Panc1 (cell line): ENCODE measurements around the gene EPHA3. TPM values are rescaled to one million over a fixed set of nuclear protein-coding genes. Genes with fewer than 3 reads are reported as not detected.

Experiments used
- ATAC-seq: fragments of 200-7000 bp; cut with Tn5 transposase; 2 replicates; pipeline ENCODE4 v1.9.1; 2020; ENCODE audit warnings: mild to moderate bottlenecking, moderate library complexity
- BruUV-seq: library from RNA; stranded (reverse); fragments of 400-500 nt; replicated peaks from 2 replicates; lab custom pipeline; 2021; lab: Mats Ljungman, UMichigan
- CTCF ChIA-PET: fragments of 300-600 bp; sonication (Branson Sonifier 250); formaldehyde crosslinking; loops from one replicate; lab custom pipeline; 2022; ENCODE audit warnings: antibody characterized with exemption; lab: Charles Lee
- POLR2A ChIA-PET: fragments of 300-600 bp; sonication (Branson Sonifier 250); formaldehyde crosslinking; loops from one replicate; lab custom pipeline; 2022; ENCODE audit warnings: antibody characterized with exemption; lab: Charles Lee
- DNase-seq: peaks from one replicate; pipeline ENCODE4 v3.0.0-alpha.2; 2010; ENCODE audit warnings: low read depth, low spot score
- H3K27ac ChIP-seq: 2 replicates; pipeline ENCODE4 v1.5.1; 2011; ENCODE audit warnings: mild to moderate bottlenecking, low read length, inconsistent platforms
- H3K27me3 ChIP-seq: fragments of 200-500 bp; sonication (Bioruptor generic); 2 replicates; pipeline ENCODE4 v1.6.0; 2014; ENCODE audit warnings: low read length, inconsistent platforms; ENCODE audit not compliant: control insufficient read depth, insufficient read depth
- H3K36me3 ChIP-seq: fragments of 200-500 bp; sonication (Bioruptor generic); 2 replicates; pipeline ENCODE4 v1.5.1; 2014; ENCODE audit warnings: inconsistent platforms, mild to moderate bottlenecking, low read length, moderate library complexity; ENCODE audit not compliant: control insufficient read depth, insufficient read depth
- H3K4me1 ChIP-seq: 2 replicates; pipeline ENCODE4 v1.5.1; 2011; ENCODE audit warnings: inconsistent platforms, mild to moderate bottlenecking, low read length, moderate library complexity; ENCODE audit not compliant: control insufficient read depth, insufficient read depth
- H3K4me3 ChIP-seq, 2 experiments: 2 replicates each; pipeline ENCODE4 v1.5.1; 2011 to 2012; ENCODE audit warnings: low read depth in 2 of 2, low read length in 2 of 2, mild to moderate bottlenecking in 2 of 2, inconsistent platforms in 1 of 2, moderate library complexity in 1 of 2
- H3K9me3 ChIP-seq: fragments of 200-500 bp; sonication (Bioruptor generic); 2 replicates; pipeline ENCODE4 v1.5.1; 2014; ENCODE audit warnings: low read depth, mild to moderate bottlenecking, inconsistent platforms, low read length, moderate library complexity; ENCODE audit not compliant: control insufficient read depth, insufficient read depth
- POLR2AphosphoS5 ChIP-seq: IDR thresholded peaks from 2 replicates; pipeline ENCODE4 v1.6.1; 2012; ENCODE audit warnings: mild to moderate bottlenecking, low read depth, low read length, moderate library complexity
- REST ChIP-seq, 2 experiments: IDR thresholded peaks; 2 replicates each; pipeline ENCODE4 v1.6.1; 2011 to 2012; ENCODE audit warnings: low read depth in 2 of 2, control low read depth in 1 of 2, low read length in 1 of 2, mild to moderate bottlenecking in 1 of 2, moderate library complexity in 1 of 2; ENCODE audit not compliant: insufficient read depth in 1 of 2
- SIN3A ChIP-seq: IDR thresholded peaks from 2 replicates; pipeline ENCODE4 v1.6.1; 2012; ENCODE audit warnings: low read depth, mild to moderate bottlenecking, low read length, moderate library complexity, borderline replicate concordance; ENCODE audit not compliant: insufficient read depth
- TCF7L2 ChIP-seq: IDR thresholded peaks from 2 replicates; pipeline ENCODE4 v1.6.1; 2011; ENCODE audit warnings: mild to moderate bottlenecking, low read depth, low read length, inconsistent platforms
- in situ Hi-C: cut with HindIII; loops from 2 replicates; pipeline ENCODE4 v1.10.0; 2016; ENCODE audit warnings: low sequenced_read_pairs, low pct_unique_long_range_greater_than_20kb
- intact Hi-C: fragments of 100-400 bp; cut with micrococcal nuclease; formaldehyde crosslinking; loops from one replicate; pipeline ENCODE4 v1.10.0; 2022; ENCODE audit not compliant: unreplicated experiment
- total RNA-seq: library from RNA; stranded (reverse); gene quantifications from one replicate; pipeline ENCODE4 v1.2.1, GENCODE V29; 2021; ENCODE audit not compliant: unreplicated experiment
- TF ChIP-seq, protein P1 (sequence below): fragments of 450-650 bp; IDR thresholded peaks from 2 replicates; pipeline ENCODE4 v1.5.1; 2017; ENCODE audit warnings: mild to moderate bottlenecking

Gene EPHA3
- total RNA-seq, 1 experiment from 2014 or later = 0.05 TPM

DNA sequence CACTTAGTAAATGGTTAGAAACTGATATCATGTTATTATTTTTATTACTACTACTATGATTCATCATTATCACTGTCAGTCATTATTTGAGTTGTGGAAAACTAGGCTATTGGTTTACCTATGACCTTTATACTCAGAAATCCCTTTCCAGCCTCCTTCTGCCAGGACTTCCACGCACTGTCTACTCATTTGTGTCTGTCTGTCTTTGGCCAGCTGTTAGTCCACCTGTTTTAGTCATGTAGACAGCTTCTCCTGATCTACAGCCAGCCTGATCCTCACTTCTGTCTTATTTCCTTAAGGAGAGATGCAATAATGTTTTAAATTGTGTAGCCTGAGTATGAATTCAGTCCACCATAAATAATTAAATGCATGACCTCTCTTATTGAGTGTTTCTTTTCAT is 162.8 kb downstream of the EPHA3 start:
- no peak for DNase-seq
- H3K27ac ChIP-seq = no peak overlapping the region
- in situ Hi-C loops = no loop called here
- H3K27me3 ChIP-seq = no peaks in the 10 kb centered on the region
- no peaks in the 10 kb centered on the region for H3K9me3 ChIP-seq
- ATAC-seq = no peak
- CTCF ChIA-PET = no interaction called here
- TF ChIP-seq SIN3A (no peak), TCF7L2 (no peak), REST (IDR thresholded peaks at IDR 0.05; ENCODE audit: insufficient read depth in 1 of 2, low read depth in 2 of 2, low read length in 1 of 2) (no peak), POLR2AphosphoS5 (no peak)
- TF ChIP-seq, protein P1, sequence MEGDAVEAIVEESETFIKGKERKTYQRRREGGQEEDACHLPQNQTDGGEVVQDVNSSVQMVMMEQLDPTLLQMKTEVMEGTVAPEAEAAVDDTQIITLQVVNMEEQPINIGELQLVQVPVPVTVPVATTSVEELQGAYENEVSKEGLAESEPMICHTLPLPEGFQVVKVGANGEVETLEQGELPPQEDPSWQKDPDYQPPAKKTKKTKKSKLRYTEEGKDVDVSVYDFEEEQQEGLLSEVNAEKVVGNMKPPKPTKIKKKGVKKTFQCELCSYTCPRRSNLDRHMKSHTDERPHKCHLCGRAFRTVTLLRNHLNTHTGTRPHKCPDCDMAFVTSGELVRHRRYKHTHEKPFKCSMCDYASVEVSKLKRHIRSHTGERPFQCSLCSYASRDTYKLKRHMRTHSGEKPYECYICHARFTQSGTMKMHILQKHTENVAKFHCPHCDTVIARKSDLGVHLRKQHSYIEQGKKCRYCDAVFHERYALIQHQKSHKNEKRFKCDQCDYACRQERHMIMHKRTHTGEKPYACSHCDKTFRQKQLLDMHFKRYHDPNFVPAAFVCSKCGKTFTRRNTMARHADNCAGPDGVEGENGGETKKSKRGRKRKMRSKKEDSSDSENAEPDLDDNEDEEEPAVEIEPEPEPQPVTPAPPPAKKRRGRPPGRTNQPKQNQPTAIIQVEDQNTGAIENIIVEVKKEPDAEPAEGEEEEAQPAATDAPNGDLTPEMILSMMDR = no peak
- no TSS peak for BruUV-seq
- POLR2A ChIA-PET = no interaction called here
- H3K36me3 ChIP-seq = no peaks in the 10 kb centered on the region
- no peak overlapping the region for H3K4me3 ChIP-seq
- intact Hi-C loops = no loop called here
- H3K4me1 ChIP-seq = no peaks in the 10 kb centered on the region

DNA sequence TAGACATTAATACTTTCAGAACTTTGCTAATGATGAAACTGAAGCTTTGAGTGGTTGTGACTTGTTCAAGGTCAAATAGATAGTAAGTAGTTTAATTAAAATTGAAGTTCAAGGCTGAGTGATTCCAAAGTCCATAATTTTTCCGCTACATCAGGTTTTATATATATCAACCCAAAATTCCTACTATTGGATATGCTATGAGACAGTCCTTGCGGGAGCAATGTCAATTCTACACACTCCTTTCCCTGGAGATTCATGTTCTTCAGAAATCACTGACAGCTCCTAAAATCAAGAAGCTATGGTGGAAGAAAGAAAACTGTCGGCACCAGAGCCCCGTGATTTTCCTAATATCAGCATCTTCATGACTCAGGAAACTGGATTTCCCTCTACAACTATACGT is 167.6 kb downstream of the EPHA3 start:
- TF ChIP-seq TCF7L2 = no peak
- TF ChIP-seq, protein P1 = no peak
- TF ChIP-seq SIN3A = no peak
- no peak for TF ChIP-seq POLR2AphosphoS5
- intact Hi-C loops (no loop called here), in situ Hi-C loops (no loop called here)
- CTCF ChIA-PET = no interaction called here
- no peak for ATAC-seq
- no peaks in the 10 kb centered on the region for H3K27me3 ChIP-seq
- POLR2A ChIA-PET = no interaction called here
- DNase-seq = no peak
- no peaks in the 10 kb centered on the region for H3K9me3 ChIP-seq
- H3K27ac ChIP-seq = no peak overlapping the region
- no peaks in the 10 kb centered on the region for H3K4me1 ChIP-seq
- no peaks in the 10 kb centered on the region for H3K36me3 ChIP-seq
- H3K4me3 ChIP-seq = no peak overlapping the region
- BruUV-seq = no TSS peak
